Ramos (cell line): ENCODE data around the gene PPP2R5B.

ENCODE experiments used
- in situ Hi-C: fragments of 300-500 bp; cut with MboI; formaldehyde crosslinking; loops from one replicate; pipeline ENCODE4 v1.14.3; 2022; ENCODE audit warnings: low sequenced_read_pairs; ENCODE audit not compliant: unreplicated experiment

Gene PPP2R5B

DNA sequence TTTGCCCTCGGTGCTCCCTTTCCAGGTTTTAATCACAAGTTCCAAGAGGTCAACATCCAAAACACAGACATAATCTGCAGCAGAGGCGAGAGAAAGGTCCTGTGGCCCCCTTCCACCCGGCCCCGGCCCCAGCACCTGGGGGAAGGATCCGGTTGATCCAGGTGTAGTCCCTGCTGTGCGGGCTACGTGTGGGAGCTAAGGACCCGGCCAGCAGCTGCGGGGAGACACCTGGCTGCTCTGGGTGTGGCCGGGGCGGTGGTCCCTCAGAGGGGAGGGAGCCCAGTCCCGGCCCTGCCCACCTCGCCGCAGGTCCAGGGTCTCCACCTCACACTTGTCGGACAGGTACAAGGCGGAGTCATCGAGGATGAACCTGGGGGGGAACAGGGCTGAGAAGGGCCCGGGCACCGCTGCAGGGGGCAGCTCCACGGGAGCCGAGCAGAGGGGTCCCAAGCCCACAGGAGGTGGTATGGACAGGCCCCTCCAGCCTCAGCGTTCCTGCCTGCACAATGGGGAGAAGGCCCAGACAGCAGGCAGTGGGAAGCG is 21.1 kb upstream of the PPP2R5B start:
- in situ Hi-C loops: no loop called here

DNA sequence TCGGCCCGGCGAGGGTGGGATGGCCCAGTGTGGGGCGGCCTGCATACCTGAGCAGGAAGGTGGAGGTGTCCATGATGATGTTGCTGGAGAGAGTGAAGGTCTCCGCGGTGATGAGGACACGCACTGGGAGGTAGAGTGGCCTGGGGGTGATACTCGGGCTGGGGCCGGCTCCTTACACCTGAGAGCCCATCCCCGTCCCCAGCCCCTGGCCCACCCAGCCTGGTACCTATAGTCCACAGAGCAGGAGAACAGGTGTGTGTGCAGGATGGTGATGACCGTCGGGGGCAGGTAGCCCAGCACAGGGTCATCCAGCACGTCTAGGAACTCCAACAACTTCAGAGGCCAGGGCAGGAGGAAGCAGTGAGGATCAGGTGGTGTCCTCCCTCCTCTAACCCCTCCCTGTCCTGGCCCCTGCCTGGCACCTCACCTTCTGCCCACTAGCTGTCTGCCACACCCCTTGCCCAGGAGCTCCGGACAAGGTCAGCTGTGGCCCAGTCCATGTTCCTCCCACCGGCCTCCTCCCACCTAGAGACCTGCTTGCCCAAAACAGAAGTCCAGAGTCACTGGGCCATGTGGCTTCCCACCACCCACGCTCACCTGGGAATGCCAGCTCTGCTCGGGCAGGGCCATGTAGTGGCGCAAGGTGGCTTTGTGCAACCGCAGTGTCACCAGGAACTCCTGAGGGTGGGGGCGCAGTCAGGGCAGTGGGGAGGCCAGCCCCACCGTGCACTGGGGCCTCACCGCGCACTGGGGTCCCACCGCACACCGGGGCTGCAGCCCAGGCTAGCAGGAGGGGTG is 18.8 kb upstream of the PPP2R5B start:
- in situ Hi-C loops: no loop called here

DNA sequence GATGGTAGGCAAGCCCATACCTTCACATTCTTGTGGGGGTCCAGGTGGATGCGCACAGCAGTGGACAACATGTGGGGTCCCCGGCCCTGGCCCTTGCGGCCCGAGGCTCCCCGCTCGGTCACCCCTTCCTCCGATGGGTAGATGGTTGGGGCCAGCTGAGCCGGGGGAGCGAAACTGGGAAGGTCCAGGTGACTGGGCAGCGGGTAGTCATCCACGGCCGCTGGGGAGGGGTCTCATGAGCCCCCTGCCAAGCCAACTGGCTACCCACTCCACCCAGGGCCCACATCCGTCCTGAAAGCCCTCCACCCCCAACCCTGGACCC is 18.2 kb upstream of the PPP2R5B start:
- in situ Hi-C loops: no loop called here

DNA sequence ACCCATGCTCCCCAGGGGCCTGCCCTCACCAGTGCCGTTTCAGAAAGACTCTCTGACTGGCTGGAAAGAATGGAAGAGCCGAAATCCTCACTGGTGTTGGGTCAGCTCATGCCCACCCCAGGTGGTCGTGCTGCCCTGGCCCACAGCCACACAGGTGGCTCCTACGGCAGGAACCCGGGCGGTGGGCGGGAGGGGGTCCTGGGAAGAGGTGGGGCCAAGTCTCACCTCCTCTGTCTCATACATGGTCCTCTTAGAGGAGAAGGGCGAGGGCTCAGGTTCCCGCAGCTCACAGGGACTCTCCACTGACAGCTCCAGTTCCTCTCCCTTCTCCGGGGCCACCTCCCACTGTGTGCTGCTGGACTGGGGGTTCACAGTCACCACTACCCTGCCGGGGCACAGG is 15.7 kb upstream of the PPP2R5B start:
- in situ Hi-C loops: no loop called here

DNA sequence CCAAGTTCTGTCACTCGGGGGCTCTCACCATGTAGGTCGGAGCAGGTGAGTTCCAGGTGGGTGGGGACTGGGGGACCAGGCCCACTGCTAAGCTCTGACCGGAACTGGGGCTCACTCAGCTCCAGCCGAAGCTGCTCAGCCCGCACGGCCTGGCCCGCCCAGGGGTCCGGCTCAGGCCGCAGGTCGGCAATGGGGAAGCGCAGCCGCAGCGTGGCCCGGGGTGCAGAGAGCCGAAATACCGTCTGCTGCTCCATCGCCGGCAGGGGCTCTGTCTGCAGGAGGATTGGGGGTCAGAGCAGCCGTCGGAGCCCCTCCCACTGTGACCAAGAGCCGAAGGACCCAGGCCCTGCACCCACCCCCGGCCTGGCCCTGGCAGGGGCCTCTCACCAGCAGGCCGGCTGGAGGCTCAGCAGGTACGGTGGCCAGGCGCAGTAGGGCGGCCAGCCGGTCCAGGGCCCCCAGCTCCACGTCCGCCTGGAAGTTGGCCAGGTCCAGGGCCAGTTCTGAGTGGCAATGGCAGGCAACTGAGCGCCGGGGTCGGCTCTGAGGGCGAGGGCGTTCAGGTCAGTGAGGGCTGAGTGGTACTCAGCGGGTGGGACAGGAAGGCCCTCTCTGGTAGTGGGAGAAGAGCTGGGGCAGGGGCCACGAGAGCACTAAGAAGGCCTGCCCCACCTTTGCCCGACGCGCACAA is 14.7 kb upstream of the PPP2R5B start:
- in situ Hi-C loops: no loop called here

DNA sequence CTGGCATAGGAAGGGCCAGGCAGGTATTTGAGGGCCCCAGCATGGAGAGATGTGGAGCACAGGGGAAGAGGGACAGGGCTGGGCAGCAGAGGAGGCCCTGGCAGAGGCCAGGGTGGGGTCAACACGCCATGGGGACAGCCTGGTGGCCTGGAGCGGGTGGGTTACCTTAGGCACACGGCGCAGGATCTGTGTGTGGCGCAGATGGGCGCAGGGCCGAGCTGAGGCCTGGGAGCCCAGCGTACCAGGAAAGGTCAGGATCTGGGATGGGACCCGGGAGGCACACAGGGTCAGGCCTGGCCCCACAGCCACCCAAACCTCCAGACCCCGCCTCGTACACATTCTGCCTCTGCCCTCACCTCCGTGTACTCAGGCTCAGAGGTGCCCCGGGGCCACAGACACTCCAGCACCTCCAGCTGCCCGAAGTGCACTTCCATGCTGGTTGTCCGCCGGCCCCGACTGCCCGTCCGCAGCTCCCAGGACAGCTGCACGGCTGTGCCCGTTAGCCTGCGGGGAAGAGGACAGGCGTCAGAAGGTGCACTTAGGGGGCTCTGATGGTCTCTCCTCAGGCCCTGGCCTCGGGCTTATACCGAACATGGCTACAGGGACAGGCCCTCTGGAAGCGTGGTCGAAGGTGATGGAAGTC is 13.9 kb upstream of the PPP2R5B start:
- in situ Hi-C loops: no loop called here

DNA sequence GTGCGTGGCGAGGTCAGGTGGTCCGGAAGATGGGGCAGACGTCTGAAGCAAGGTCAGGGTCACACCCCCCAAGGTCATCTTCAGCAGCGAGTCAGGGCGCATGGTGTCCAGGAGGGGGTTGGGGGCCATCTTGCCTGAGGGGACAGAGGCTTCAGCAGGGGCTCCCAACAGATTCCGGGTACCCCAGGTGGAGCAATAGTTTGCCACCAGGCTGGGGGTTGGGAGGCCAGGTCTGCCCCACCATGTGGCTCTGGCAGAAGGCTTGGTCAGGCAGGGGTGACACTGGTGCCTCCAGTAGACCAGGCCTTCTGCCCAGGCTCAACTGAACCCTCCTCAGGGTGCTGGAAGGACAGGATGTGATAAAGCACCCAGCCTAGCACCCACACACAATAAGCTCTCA is 13.3 kb upstream of the PPP2R5B start:
- in situ Hi-C loops: no loop called here

DNA sequence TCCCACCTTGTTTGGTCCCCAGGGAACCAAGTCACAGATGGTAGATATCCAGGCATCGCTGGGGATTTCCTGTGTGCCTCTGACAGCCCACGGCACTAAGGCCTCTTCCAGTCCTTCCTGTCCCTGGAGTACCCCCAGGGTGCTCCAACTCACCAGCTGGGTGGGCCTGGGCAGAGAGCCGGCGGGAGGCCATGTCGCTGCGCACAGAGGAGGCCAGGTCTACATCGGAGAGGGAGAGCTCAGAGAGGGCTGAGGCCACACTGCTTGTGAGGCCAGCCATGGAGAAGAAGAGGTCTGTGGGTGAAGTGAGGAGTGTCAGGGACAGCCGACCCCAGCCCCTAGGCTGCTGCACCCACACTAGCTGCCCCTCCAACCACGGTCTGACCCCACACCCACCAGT is 12.8 kb upstream of the PPP2R5B start:
- in situ Hi-C loops: no loop called here

DNA sequence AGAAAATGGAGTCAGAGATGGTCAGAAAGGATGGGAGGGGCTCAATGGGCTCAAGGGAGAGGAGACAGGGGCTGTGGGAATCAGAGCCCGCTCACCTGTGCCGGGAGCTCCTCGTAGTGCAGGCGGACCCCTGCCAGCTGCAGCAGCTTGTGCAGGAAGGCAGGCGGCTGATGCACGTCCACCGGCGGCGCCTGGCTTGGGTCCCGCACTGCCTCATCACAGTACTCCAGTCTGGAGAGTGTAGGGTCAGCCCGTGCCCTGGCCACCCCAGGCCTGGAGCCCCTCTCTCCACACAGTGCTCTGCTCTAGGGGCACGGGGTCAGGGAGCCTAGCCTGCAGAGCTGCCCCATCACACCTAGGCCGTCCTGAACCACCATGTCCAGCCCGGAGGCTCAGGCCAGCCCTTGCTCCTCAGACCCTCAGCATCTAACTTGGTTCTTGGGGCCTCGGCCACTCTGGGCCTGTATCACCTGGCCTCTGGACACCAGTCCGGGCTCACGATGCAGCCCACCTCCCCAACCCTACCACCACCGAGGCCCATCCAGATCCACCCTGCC is 11.2 kb upstream of the PPP2R5B start:
- in situ Hi-C loops: no loop called here

DNA sequence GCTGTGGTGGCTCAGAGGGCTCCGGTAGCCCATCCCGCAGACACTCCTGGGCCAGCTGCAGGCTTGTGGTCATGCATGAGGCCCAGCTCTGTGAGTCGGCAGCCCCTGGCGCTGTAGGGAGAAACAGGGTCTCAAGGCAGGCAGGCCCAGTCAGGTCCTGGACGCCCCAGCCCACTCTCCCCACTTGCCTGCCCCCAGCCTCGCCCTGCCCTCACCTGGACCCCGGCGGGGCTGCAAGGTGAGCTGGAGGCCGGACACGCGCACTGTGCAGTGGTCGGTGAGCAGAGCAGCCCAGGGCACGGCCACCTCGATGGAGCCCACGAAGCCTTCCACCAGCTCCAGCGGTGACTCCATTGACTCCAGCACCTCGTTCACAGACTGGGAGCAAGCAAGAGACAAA is 10.4 kb upstream of the PPP2R5B start:
- in situ Hi-C loops: no loop called here

DNA sequence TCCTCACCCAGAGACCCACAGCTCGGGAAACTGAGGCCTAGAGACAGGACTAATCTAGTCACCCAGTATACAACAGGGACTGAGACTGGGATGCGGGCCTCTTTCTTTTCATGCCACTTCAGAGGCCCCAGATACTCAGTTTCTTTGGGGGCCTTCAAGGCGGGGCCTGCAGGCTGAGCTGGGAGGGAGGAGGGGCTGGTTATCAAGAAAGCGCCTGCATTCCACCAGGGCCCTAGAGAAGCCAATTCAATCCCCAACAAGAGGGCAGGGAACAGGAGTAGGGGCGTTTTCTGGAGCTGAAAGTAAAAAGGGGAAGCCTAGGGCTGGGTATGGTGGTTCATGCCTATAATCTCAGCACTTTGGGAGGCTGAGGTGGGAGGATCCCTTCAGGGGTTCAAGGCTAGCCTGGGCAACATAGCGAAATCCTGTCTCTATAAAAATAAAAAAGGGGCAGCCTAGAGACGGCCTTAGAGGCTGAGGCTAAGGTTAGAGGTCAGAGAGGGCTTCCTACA is 9.1 kb upstream of the PPP2R5B start:
- in situ Hi-C loops: no loop called here

DNA sequence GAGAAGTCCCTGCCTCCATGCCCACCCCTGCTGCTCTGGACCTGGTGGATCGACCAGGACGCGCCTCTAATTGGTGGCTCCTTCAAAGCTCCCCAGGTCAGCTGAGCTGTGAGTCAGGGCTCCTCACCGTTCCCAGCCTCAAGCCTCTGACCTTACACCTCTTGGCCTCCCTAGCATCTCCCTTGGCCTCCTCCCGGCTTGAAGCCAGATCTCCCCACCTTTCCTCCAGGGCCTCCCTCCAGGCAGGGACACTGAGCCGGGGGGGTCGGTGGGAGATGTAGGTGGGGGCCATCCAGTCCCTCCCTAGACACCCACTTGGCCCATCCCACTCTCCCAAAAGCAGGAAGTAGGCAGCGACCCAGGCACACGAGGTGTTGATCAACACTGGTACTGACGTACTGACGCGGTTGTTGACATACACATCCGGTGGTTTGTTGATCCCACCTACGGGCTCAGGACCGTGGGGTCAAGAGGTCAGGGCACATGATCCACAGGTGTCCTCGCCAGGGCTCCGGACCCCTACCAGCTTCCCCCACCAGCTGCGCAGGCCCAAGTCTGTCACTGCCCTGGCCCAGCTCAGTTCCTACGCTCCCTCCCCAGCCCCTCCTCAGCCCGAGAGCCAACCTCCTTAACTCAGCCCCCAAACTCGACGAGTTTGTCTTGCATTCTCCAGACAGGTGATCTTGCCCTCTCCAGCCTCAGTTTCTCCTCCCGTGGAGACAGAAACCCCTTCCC is 8.3 kb upstream of the PPP2R5B start:
- in situ Hi-C loops: no loop called here

DNA sequence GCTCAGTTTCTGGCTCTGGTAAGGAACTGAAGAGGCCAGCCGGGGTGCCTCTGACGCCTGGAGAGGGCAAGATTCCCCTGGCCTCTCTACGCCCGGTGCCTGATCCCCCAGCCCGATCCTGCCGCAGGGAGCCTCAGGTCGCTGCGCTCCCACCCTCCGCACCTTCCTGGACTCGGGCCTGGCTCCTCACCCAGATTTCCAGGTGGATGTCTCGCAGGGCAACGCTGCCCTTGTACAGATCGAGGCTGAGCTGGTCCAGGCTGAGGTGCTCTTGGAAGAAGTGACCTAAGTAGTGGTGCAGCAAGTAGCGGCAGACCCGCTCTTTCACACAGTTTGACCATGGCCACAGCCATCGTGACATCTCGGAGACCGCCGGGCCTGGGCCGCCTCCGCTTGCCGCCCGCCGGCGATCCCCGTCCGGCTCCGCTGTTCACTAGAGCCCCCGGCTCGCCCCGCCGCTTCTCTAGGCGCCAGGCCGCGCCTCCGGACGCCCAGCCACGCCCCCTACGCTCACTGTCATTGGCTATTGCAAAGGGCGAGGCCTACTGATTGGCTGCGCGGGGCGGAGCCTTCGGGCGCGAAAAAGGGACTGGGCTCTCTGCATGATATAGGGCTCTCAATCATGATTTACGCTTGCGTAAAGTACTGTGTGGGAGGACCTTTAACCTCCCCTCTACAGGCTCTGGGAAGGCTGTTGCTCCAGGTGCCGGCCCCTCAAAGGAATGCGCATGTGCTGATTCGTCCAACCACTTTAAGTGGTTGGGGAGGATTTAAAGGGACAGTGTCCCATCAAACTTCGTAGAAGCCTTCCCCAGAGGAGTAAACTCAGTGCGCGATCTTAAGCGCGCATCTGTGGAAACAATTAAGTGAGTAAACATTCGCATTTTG is 7.5 kb upstream of the PPP2R5B start, which contains the start of gene ATG2A:
Gene ATG2A, minus strand, starts transcription at position 435 of the 888 bp plus-strand sequence. Its CDS starts 74 bp downstream, at position 361.
- in situ Hi-C loops: no loop called here

DNA sequence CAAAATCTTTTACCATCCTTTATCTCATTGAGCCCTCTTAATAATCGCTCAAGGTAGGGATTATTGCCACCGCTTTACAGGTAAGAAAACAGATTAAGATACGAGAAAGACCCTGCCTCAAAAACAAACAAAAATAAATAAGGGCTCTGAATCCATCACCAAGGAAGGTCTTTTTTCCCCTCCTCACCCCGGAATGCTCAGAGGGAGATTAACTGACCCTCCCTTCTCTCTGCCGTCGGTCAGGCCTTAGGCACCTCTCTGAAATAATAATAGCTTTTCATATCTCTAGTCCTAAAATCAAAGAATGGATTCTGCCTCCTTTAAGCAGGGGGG is 6.9 kb upstream of the PPP2R5B start:
- in situ Hi-C loops: no loop called here

DNA sequence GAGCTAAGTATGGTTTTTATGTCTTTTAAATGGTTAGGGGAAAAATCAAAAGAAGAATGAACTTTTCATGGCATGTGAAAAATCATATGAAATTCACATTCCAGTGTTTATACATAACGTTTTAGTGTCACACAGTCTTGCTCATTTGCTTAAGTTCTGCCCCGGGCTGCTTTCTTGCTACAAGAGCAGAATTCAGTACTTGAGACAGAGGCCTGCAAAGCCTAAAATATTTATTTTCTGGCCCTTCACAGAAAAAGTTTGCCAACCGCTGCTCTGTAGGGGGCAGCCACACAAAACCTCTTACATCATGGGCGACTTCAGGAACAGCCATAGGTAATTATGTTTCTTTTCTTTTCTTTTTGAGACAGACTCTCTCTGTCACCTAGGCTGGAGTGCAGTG is 6.5 kb upstream of the PPP2R5B start:
- in situ Hi-C loops: no loop called here

DNA sequence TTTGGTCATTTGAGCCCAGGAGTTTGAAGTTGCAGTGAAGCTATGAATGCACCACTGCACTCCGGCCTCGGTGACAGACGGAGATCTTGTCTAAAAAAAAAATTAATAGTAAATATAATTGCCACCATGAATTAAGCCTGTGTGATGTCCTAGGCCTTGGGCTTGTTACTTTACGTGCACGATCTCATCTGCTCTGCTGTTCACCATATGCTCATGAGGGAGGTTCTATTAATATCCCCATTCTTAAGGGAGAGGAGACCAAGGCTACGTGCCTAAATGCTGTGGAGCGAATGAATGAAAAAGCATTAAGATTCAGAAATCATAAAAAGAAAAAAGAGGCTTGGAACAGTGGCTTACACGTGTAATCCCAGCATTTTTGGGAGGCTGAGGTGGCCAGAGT is 4.9 kb upstream of the PPP2R5B start:
- in situ Hi-C loops: no loop called here

DNA sequence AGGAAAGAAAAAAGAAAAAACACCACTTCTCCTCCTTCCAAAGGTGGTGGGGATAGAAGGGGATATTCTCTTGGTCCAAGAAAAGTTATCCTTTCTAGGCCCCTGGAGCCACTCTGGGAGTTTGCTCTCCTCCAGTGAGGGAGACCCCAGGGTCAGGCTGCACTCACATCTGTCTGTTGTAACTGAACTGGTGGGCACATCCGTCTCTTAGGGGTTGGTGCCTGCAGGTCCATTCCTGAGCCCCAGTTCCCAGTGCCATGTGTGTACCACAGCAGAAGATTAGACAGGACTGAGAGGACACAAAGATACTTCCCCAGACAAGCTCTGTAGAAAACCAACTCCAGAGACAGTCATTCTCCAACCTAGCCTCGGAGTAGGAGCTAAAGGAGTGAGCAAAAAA is 4.4 kb upstream of the PPP2R5B start:
- in situ Hi-C loops: no loop called here

DNA sequence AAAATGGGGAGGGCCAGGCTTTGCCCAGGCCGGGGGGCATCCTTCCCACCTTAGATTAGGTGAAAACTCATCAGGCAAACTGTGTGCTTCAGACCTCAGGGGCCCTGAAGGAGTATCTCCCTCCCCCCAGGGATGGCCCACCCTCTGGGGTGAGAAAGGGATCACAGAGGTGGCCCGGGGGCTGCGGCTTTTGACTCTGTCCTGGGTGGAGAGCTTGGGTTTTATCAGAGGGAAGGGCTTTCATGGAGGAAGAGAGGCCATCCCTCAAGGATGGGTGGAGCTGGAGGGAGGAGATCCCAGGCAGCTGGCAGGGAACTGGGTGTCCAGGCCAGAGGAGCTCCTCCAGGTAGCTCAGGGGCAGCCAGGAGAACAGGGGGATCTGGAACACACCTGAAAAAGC is 3.1 kb upstream of the PPP2R5B start:
- in situ Hi-C loops: no loop called here

DNA sequence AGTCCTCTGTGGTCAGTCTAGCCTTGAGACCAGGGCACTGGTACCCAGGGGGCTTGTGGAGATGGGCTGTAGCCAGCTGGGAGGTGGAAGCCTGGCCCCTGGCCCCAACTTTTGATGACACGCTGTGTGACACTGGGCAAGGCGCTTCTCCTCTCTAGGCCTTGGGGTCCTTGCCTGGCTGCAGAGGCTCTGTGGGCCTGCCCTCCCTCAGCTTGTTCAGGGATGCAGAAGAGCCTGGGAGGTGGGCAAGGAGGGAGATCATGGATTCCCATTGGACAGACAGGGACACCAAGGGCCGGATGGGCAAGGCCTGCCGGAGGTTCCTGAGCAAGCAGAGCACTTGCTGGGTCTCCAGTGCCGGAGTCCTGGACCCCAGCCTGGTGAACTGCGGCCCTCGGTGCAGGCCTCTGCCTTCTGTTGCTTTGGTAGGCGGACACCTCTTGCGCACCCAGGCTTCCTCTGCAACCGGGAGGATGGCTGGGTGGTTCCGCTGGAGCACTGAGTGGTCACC is 1.3 kb upstream of the PPP2R5B start:
- in situ Hi-C loops: no loop called here
